Measurements from ENCODE around the gene CUL4B. TPM values are rescaled to one million over a fixed set of nuclear protein-coding genes. Genes with fewer than 3 reads are reported as not detected.
A peak's percentile ranks its signal among the peaks of the same experiment; 100 is the strongest.
"Not testable (repeated sequence)": the region's sequence is repeated elsewhere in the genome, so short reads cannot be mapped to it uniquely, and the experiment has no call there.

The CUL4B gene
- total RNA-seq, 2 experiments from 2014 or later, result 40.7 to 41.3 TPM

- Mint-ChIP-seq H3K36me3 (no peaks in the 10 kb centered on the region), H3K27ac (no peak overlapping the region), H3K4me3 (no peak overlapping the region), H3K27me3 (peaks cover 6% of the 10 kb centered on the region), H3K4me1 (no peaks in the 10 kb centered on the region), H3K9me3 (no peaks in the 10 kb centered on the region)
- DNase-seq (no peak), ATAC-seq (ENCODE audit: low read depth) (no peak)
- POLR2A ChIA-PET, result no interaction called here
Measured at GRCh38 chrX:120504569-120504968, 56.2 kb downstream of the CUL4B start.

GRCh38 chrX:120499301-120500072, 61.3 kb downstream of the CUL4B start:
- H3K9me3 Mint-ChIP-seq, result no peaks in the 10 kb centered on the region
- no peak for ATAC-seq (ENCODE audit: low read depth)
- H3K27ac Mint-ChIP-seq, result no peak overlapping the region
- DNase-seq, result no peak
- no peak overlapping the region for H3K4me3 Mint-ChIP-seq
- H3K4me1 Mint-ChIP-seq, result peaks cover 5% of the 10 kb centered on the region
- POLR2A ChIA-PET, result no interaction called here
- H3K36me3 Mint-ChIP-seq, result no peaks in the 10 kb centered on the region
- H3K27me3 Mint-ChIP-seq, result peaks cover 3% of the 10 kb centered on the region

GRCh38 chrX:120490119-120490518, 70.6 kb downstream of the CUL4B start:
- H3K4me1 Mint-ChIP-seq, result peaks cover 19% of the 10 kb centered on the region
- POLR2A ChIA-PET; H3K27ac Mint-ChIP-seq; H3K36me3 Mint-ChIP-seq; H3K9me3 Mint-ChIP-seq; H3K4me3 Mint-ChIP-seq; DNase-seq; H3K27me3 Mint-ChIP-seq; ATAC-seq (ENCODE audit: low read depth): not testable (repeated sequence)

- ATAC-seq (ENCODE audit: low read depth) (no peak), DNase-seq (no peak)
- Mint-ChIP-seq H3K36me3 (no peaks in the 10 kb centered on the region), H3K4me1 (peaks cover 19% of the 10 kb centered on the region), H3K9me3 (no peaks in the 10 kb centered on the region), H3K27me3 (peaks cover 1% of the 10 kb centered on the region), H3K4me3 (peak overlapping the region; percentile 28), H3K27ac (no peak overlapping the region)
- POLR2A ChIA-PET, result interaction anchor here (0.7 to 1.7 kb wide), 2 partner anchors 117 to 620 kb away, joined by 5 to 8 read pairs; partner anchors contain the start of gene MCTS1
Measured at GRCh38 chrX:120486786-120487185, 74.0 kb downstream of the CUL4B start.

GRCh38 chrX:120485638-120486520, 74.9 kb downstream of the CUL4B start:
- H3K4me3 Mint-ChIP-seq, result peak overlapping the region; percentile 78
- H3K27me3 Mint-ChIP-seq, result peaks cover 1% of the 10 kb centered on the region
- no peaks in the 10 kb centered on the region for H3K9me3 Mint-ChIP-seq
- peak overlapping the region; percentile 89 for H3K27ac Mint-ChIP-seq
- POLR2A ChIA-PET, result interaction anchor here (0.7 to 1.7 kb wide), 3 partner anchors 75 to 176 kb away, joined by 3 to 8 read pairs (median 5); partner anchors contain the start of genes CUL4B and MCTS1
- no peaks in the 10 kb centered on the region for H3K36me3 Mint-ChIP-seq
- DNase-seq, result peak; percentile 62
- peak; percentile 82 for ATAC-seq (ENCODE audit: low read depth)
- H3K4me1 Mint-ChIP-seq, result peaks cover 19% of the 10 kb centered on the region

- H3K4me3 Mint-ChIP-seq, result peak overlapping the region; percentile 78
- H3K27ac Mint-ChIP-seq, result peak overlapping the region; percentile 89
- DNase-seq (no peak), ATAC-seq (ENCODE audit: low read depth) (no peak)
- no peaks in the 10 kb centered on the region for H3K36me3 Mint-ChIP-seq
- H3K27me3 Mint-ChIP-seq, result peaks cover 4% of the 10 kb centered on the region
- H3K4me1 Mint-ChIP-seq, result peaks cover 19% of the 10 kb centered on the region
- POLR2A ChIA-PET, result interaction anchor here (1.4 to 1.7 kb wide), 2 partner anchors 76 to 119 kb away, joined by 5 to 8 read pairs; partner anchors contain the start of genes CUL4B and MCTS1
- H3K9me3 Mint-ChIP-seq, result no peaks in the 10 kb centered on the region
Measured at GRCh38 chrX:120485315-120485637, 75.5 kb downstream of the CUL4B start.

- ATAC-seq (ENCODE audit: low read depth) (no peak), DNase-seq (no peak)
- no peak overlapping the region for H3K4me3 Mint-ChIP-seq
- H3K27ac Mint-ChIP-seq, result no peak overlapping the region
- H3K36me3 Mint-ChIP-seq, result no peaks in the 10 kb centered on the region
- POLR2A ChIA-PET, result no interaction called here
- no peaks in the 10 kb centered on the region for H3K4me1 Mint-ChIP-seq
- no peaks in the 10 kb centered on the region for H3K9me3 Mint-ChIP-seq
- peaks cover 2% of the 10 kb centered on the region for H3K27me3 Mint-ChIP-seq
Measured at GRCh38 chrX:120477453-120477852, 83.3 kb downstream of the CUL4B start.

GRCh38 chrX:120476714-120477113, 84.0 kb downstream of the CUL4B start:
- Mint-ChIP-seq H3K4me3 (no peak overlapping the region), H3K36me3 (no peaks in the 10 kb centered on the region), H3K27me3 (peaks cover 2% of the 10 kb centered on the region), H3K9me3 (no peaks in the 10 kb centered on the region), H3K27ac (no peak overlapping the region), H3K4me1 (no peaks in the 10 kb centered on the region)
- POLR2A ChIA-PET, result no interaction called here
- DNase-seq, result no peak
- ATAC-seq (ENCODE audit: low read depth), result no peak

GRCh38 chrX:120475447-120475846, 85.3 kb downstream of the CUL4B start:
- H3K27ac Mint-ChIP-seq; POLR2A ChIA-PET; H3K4me1 Mint-ChIP-seq; DNase-seq; H3K36me3 Mint-ChIP-seq; H3K9me3 Mint-ChIP-seq; ATAC-seq (ENCODE audit: low read depth); H3K27me3 Mint-ChIP-seq; H3K4me3 Mint-ChIP-seq: not testable (repeated sequence)

Other genes with a start within 250 kb of the CUL4B start
- gene TMEM255A, start 249.5 kb downstream of the CUL4B start, total RNA-seq, result under 1 TPM; 0.14 to 0.34 TPM
- not detected for gene ATP1B4, start 198.9 kb downstream of the CUL4B start, total RNA-seq
- gene LAMP2, start 91.7 kb downstream of the CUL4B start, total RNA-seq, result 10 to 100 TPM; 41.8 to 41.9 TPM
- 10 to 100 TPM; 40.5 to 42.1 TPM for gene MCTS1, start 43.1 kb upstream of the CUL4B start, total RNA-seq
- gene C1GALT1C1, start 69.1 kb upstream of the CUL4B start, total RNA-seq, result 10 to 100 TPM; 18.1 to 20.2 TPM

All from activated naive CD8-positive, alpha-beta T cell treated with anti-CD3 and anti-CD28 coated beads, Interleukin-2, amount 10 ng/mL, durations not matched to agents 7 days and 5 days (primary cell).